Measurements from ENCODE around the gene GOLM1. TPM values are rescaled to one million over a fixed set of nuclear protein-coding genes. Genes with fewer than 3 reads are reported as not detected.
A peak's percentile ranks its signal among the peaks of the same experiment; 100 is the strongest.

Gene GOLM1
- polyA plus RNA-seq, 1 donor, result 124 TPM

DNA sequence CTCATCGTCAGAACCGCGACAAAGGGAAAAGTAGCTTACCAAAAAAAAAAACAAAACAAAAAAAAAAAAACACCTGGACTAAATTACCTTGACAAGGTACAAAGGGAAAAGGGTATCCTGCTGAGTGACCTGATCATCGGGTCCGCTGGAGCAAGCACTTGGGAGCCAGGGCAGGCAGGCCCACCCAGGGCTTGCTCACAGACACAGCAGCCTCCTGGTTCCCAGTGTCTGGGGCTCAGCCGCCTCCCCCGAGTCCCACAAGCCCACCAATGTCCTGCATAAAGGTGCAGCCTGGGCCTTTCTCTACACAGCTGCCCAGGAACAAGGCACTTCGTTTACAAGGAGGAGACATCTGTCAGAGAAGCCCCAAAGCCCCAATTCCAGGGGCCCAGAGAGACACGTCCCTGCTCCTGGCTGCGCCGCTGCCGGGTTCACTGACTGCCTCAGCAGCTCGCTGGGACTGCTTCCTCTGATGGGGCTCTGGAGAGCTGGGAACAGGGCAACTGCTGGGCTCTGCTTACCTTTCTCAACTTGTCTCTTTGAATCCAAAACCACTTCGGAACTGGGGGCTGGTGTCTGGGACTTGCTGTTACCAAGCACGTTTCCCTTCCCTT, 63.4 kb downstream of the GOLM1 start:
- Histone ChIP-seq H3K4me3 (ENCODE audit: low read length) (no peak overlapping the region), H3K4me1 (ENCODE audit: control insufficient read depth, insufficient read depth, low read length) (no peaks in the 10 kb centered on the region), H3K27me3 (ENCODE audit: control insufficient read depth, insufficient read depth, low read length) (no peaks in the 10 kb centered on the region), H3K9me3 (ENCODE audit: control insufficient read depth, low read depth, low read length) (no peaks in the 10 kb centered on the region), H3K27ac (ENCODE audit: low read length) (no peak overlapping the region), H3K36me3 (ENCODE audit: control insufficient read depth, insufficient read depth, low read length) (peaks cover 64% of the 10 kb centered on the region)
- WGBS (ENCODE audit: insufficient coverage, low lambda C conversion rate), result no CpG with 5 or more reads among the region's 15 CpGs
- no peak for DNase-seq

DNA sequence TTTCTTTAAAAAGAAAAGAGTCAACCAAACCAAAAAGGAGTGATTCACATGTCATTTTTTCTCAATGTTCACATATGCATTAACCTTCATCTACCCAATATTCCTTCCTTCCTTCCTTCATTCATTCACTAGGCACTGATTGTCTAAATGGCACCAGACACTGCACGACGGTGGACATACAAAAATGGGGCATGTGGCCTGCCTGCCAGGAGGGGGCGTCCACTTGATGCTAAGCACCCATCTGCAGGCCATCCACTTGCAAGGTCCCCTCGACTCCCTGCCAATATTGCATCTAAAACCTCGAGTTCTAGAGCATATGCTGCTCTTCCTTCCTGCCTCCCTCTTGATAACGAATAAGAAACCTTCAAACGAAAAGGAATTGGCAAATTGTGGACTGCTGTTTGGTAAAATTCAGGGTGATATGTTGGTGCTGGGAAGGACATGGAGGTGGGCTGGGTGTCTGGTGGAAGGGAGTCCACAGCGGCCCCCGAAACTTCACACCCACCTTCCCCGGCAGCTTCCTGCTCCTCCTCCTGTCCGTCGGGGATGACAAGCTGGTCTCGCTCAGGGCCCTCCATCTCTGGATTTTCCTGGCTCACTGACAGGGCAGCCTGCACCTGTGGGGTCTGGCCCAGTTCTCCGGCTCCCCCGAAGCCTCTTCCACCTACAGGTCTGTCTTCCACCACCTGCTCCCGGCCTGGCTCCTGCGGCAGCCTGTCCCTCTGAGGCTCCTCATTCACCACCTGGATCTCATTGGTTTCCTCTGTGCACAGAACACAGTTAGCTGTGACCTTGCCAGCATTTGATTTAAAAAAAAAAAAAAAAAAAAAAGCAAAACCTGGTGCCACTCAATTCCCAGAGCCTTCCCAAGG, 64.3 kb downstream of the GOLM1 start:
- no peak overlapping the region for H3K4me3 ChIP-seq (ENCODE audit: low read length)
- no peaks in the 10 kb centered on the region for H3K9me3 ChIP-seq (ENCODE audit: control insufficient read depth, low read depth, low read length)
- WGBS (ENCODE audit: insufficient coverage, low lambda C conversion rate), result no CpG with 5 or more reads among the region's 17 CpGs
- H3K36me3 ChIP-seq (ENCODE audit: control insufficient read depth, insufficient read depth, low read length), result peaks cover 61% of the 10 kb centered on the region
- no peak overlapping the region for H3K27ac ChIP-seq (ENCODE audit: low read length)
- H3K4me1 ChIP-seq (ENCODE audit: control insufficient read depth, insufficient read depth, low read length), result no peaks in the 10 kb centered on the region
- peak; percentile 47 to 52 for DNase-seq
- H3K27me3 ChIP-seq (ENCODE audit: control insufficient read depth, insufficient read depth, low read length), result no peaks in the 10 kb centered on the region

DNA sequence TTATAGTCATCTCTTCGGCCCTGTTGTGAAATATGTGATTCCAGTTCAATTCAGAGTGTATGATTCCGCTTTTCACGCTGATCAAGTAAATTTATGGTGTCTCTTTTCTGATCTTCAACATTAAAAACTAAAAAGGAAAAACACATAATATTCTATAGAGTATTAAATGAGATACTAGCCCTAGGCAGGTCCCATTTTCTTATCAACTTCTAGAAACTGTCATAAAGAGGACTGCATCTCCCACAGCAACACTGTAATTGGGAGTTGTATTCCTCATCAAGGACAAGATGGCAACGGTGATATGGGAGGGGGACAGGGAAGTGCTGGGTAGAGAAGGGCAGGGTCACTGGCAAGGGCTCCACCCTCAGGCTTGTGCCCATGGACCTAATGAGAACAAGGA, 71.6 kb downstream of the GOLM1 start:
- H3K36me3 ChIP-seq (ENCODE audit: control insufficient read depth, insufficient read depth, low read length), result peaks cover 68% of the 10 kb centered on the region
- no peaks in the 10 kb centered on the region for H3K27me3 ChIP-seq (ENCODE audit: control insufficient read depth, insufficient read depth, low read length)
- no peak overlapping the region for H3K4me3 ChIP-seq (ENCODE audit: low read length)
- DNase-seq, result no peak
- no peak overlapping the region for H3K27ac ChIP-seq (ENCODE audit: low read length)
- H3K9me3 ChIP-seq (ENCODE audit: control insufficient read depth, low read depth, low read length), result no peaks in the 10 kb centered on the region
- WGBS (ENCODE audit: insufficient coverage, low lambda C conversion rate), result 100% methylated on average over 3 of the region's 4 CpGs
- no peaks in the 10 kb centered on the region for H3K4me1 ChIP-seq (ENCODE audit: control insufficient read depth, insufficient read depth, low read length)

DNA sequence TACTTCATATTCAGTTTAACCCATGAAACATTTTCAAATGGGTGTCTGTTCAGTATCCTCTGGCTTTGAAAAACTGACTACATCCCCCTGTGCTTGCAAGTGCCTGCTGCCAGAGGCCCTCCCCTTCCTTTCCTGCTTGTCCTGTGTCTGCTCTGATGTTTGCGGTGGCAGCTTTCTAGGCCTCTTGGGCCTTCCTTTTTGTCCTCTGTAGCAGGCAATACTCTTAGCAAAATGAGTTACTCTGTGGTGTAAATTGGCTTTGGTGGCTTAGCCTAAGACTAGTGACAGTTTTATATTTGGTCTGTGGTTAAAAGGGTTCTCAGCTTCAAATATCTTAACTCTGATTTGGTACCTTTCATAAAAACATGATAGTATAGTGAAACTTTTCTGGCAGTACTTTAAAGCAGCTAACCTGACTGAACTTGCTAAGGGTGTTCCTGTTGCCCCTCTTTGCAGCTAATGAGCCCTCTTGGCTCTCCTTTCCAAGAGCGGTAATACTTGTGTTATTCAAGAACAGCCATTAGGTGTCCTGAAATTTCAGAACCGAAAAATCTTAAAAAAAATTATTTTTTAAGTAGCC, 76.6 kb downstream of the GOLM1 start:
- no peak for DNase-seq
- no peaks in the 10 kb centered on the region for H3K4me1 ChIP-seq (ENCODE audit: control insufficient read depth, insufficient read depth, low read length)
- no peaks in the 10 kb centered on the region for H3K9me3 ChIP-seq (ENCODE audit: control insufficient read depth, low read depth, low read length)
- 100% methylated on average over 2 of the region's 3 CpGs for WGBS (ENCODE audit: insufficient coverage, low lambda C conversion rate)
- H3K27ac ChIP-seq (ENCODE audit: low read length), result no peak overlapping the region
- H3K36me3 ChIP-seq (ENCODE audit: control insufficient read depth, insufficient read depth, low read length), result peaks cover 61% of the 10 kb centered on the region
- no peaks in the 10 kb centered on the region for H3K27me3 ChIP-seq (ENCODE audit: control insufficient read depth, insufficient read depth, low read length)
- no peak overlapping the region for H3K4me3 ChIP-seq (ENCODE audit: low read length)

DNA sequence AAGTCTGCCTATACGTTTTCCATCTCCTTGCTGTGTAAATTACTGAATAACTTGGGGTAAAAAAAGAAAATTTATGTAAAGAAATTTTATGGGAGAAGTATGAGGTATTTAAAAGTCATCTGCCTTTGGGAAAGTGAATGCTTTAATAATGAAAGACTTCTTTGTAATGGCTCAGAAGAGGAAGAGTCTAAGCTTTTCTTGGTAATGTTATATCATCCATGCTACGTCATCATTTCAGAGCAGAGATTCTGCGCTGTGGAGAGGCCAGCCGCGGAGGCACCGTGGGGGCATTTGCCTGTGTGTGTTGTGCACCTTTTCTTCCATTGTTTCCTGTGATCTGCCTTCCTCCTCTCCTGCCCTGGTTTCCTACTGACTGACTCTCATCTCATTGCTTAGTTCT, 78.2 kb downstream of the GOLM1 start:
- Histone ChIP-seq H3K4me1 (ENCODE audit: control insufficient read depth, insufficient read depth, low read length) (no peaks in the 10 kb centered on the region), H3K9me3 (ENCODE audit: control insufficient read depth, low read depth, low read length) (no peaks in the 10 kb centered on the region), H3K27me3 (ENCODE audit: control insufficient read depth, insufficient read depth, low read length) (no peaks in the 10 kb centered on the region), H3K27ac (ENCODE audit: low read length) (no peak overlapping the region), H3K4me3 (ENCODE audit: low read length) (no peak overlapping the region), H3K36me3 (ENCODE audit: control insufficient read depth, insufficient read depth, low read length) (peaks cover 55% of the 10 kb centered on the region)
- DNase-seq, result no peak
- WGBS (ENCODE audit: insufficient coverage, low lambda C conversion rate), result 80% methylated on average over 2 of the region's 6 CpGs

DNA sequence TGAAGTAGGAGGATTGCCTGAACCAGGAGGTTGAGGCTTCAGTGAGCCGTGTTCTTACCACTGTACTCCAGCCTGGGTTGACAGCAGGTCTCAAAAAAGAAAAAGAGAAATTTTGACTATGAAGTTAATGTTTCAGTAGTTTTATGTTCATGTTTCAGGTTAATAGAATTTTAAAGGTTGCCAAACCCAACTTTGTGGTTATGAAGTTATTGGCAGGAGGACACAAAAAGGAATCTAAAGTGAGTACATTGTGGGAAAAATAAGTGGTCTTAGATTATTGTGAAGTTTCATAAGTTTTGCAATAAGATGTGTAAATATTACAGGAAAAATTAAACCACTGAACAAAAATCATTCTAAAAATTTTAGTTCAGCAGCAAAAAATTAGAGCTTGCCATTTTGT, 78.6 kb downstream of the GOLM1 start:
- Histone ChIP-seq H3K27ac (ENCODE audit: low read length) (no peak overlapping the region), H3K27me3 (ENCODE audit: control insufficient read depth, insufficient read depth, low read length) (no peaks in the 10 kb centered on the region), H3K9me3 (ENCODE audit: control insufficient read depth, low read depth, low read length) (no peaks in the 10 kb centered on the region), H3K36me3 (ENCODE audit: control insufficient read depth, insufficient read depth, low read length) (peaks cover 51% of the 10 kb centered on the region), H3K4me1 (ENCODE audit: control insufficient read depth, insufficient read depth, low read length) (no peaks in the 10 kb centered on the region), H3K4me3 (ENCODE audit: low read length) (no peak overlapping the region)
- WGBS (ENCODE audit: insufficient coverage, low lambda C conversion rate), result 100% methylated on average over 1 of the region's 1 CpG
- DNase-seq, result no peak

DNA sequence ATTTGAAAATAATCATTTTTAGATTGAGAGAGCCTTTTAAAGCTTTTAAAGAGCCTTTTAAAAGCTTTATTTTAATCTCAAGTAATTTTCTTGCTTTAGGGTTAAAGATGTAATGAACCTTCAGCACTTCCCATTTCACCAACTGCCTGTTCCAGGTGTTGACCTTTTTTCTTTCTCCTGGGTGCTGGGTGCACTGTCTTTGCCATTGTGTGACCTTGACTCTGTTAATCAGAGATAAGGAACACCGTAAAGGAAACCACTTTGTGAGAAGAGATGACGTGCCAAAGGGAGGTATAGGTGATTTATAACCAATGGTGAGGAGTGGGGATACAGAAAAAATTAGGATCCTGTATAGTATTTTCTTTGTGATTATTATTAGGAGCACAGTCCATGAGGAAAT, 90.2 kb downstream of the GOLM1 start:
- Histone ChIP-seq H3K9me3 (ENCODE audit: control insufficient read depth, low read depth, low read length) (peaks cover 5% of the 10 kb centered on the region), H3K27ac (ENCODE audit: low read length) (no peak overlapping the region), H3K4me3 (ENCODE audit: low read length) (no peak overlapping the region), H3K4me1 (ENCODE audit: control insufficient read depth, insufficient read depth, low read length) (no peaks in the 10 kb centered on the region), H3K27me3 (ENCODE audit: control insufficient read depth, insufficient read depth, low read length) (no peaks in the 10 kb centered on the region), H3K36me3 (ENCODE audit: control insufficient read depth, insufficient read depth, low read length) (peaks cover 45% of the 10 kb centered on the region)
- WGBS (ENCODE audit: insufficient coverage, low lambda C conversion rate), result 40% methylated on average over 1 of the region's 2 CpGs
- no peak for DNase-seq

DNA sequence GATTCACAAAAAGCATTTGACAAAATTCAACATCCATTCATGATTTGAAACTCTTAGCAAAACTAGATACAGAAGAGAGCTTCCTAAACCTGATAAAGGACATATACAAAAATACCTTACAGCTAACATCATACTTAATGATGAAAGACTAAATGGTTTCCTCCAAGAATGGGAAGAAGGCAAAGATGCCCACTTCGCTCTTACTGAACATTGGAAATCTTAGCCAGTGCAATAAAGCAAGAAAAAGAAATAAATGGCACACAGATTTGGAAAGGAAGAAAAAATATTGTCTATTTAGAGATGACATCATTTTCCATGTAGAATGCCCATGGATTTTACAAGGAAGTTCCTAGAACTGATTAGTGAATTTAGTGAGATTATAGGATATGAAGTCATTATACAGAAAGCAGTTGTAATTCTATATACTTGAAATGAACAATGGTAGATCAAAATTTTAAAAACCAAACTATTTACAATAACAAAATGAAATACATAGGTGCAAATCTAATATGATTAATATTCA, 94.0 kb downstream of the GOLM1 start:
- no peak overlapping the region for H3K4me3 ChIP-seq (ENCODE audit: low read length)
- no peaks in the 10 kb centered on the region for H3K27me3 ChIP-seq (ENCODE audit: control insufficient read depth, insufficient read depth, low read length)
- DNase-seq, result no peak
- WGBS (ENCODE audit: insufficient coverage, low lambda C conversion rate), result no CpG with 5 or more reads among the region's 1 CpG
- no peaks in the 10 kb centered on the region for H3K4me1 ChIP-seq (ENCODE audit: control insufficient read depth, insufficient read depth, low read length)
- peaks cover 49% of the 10 kb centered on the region for H3K36me3 ChIP-seq (ENCODE audit: control insufficient read depth, insufficient read depth, low read length)
- no peak overlapping the region for H3K27ac ChIP-seq (ENCODE audit: low read length)
- H3K9me3 ChIP-seq (ENCODE audit: control insufficient read depth, low read depth, low read length), result peaks cover 5% of the 10 kb centered on the region

DNA sequence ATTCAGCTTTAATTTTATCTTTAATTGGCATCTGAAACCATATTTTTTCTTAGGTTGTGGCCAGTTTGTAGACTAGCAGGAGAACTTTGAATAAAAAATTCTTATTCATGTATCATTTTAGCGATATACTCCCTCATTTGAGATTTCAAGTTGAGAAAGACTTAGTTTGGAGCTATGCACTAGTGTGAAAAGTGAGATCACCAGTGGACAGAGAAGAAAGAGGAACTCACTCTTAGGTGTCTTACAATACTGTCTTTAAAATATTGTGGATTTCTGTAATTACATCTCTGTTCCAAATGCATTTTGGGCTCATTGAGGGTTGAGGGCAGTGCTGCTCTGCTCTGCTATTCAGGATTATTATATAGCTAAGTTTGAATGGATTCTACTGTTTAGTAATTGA, 103.8 kb downstream of the GOLM1 start:
- no CpG with 5 or more reads among the region's 1 CpG for WGBS (ENCODE audit: insufficient coverage, low lambda C conversion rate)
- Histone ChIP-seq H3K9me3 (ENCODE audit: control insufficient read depth, low read depth, low read length) (no peaks in the 10 kb centered on the region), H3K4me3 (ENCODE audit: low read length) (no peak overlapping the region), H3K36me3 (ENCODE audit: control insufficient read depth, insufficient read depth, low read length) (peaks cover 22% of the 10 kb centered on the region), H3K27ac (ENCODE audit: low read length) (no peak overlapping the region), H3K4me1 (ENCODE audit: control insufficient read depth, insufficient read depth, low read length) (no peaks in the 10 kb centered on the region), H3K27me3 (ENCODE audit: control insufficient read depth, insufficient read depth, low read length) (no peaks in the 10 kb centered on the region)
- DNase-seq, result no peak

DNA sequence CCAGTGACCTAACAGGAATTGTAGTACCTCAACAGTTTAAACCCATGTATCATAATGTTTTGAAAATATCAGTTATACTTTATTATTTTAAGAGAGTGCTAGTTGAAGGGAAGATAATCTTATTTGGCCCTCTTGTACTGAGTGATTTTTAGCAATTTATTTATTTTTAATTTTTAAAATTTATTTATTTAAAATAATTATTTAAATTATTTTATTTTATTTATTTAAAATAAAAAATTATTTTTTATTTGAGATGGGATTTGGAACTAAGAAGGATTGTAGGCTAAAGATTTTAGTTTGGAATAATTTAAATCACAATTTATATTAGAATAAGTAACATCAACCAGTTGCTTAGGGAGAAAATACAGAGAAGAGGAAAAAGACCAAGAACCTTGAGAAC, 104.3 kb downstream of the GOLM1 start:
- no peak for DNase-seq
- Histone ChIP-seq H3K9me3 (ENCODE audit: control insufficient read depth, low read depth, low read length) (no peaks in the 10 kb centered on the region), H3K4me1 (ENCODE audit: control insufficient read depth, insufficient read depth, low read length) (no peaks in the 10 kb centered on the region), H3K4me3 (ENCODE audit: low read length) (no peak overlapping the region), H3K27me3 (ENCODE audit: control insufficient read depth, insufficient read depth, low read length) (no peaks in the 10 kb centered on the region), H3K27ac (ENCODE audit: low read length) (no peak overlapping the region), H3K36me3 (ENCODE audit: control insufficient read depth, insufficient read depth, low read length) (peaks cover 23% of the 10 kb centered on the region)
